Astrocyte (in vitro differentiated cells and primary cell): ENCODE data around the gene CMIP.

Experiments
- EZH2 ChIP-seq: IDR thresholded peaks from 2 replicates; pipeline ENCODE4 v1.6.1; 2012; ENCODE audit warnings: mild to moderate bottlenecking, low read length, inconsistent platforms; ENCODE audit not compliant: insufficient read depth
- TF ChIP-seq, protein P1 (sequence below): IDR thresholded peaks from 2 replicates; pipeline ENCODE4 v1.5.1; 2011; ENCODE audit warnings: low read depth, mild to moderate bottlenecking, inconsistent platforms, low read length, moderate library complexity; ENCODE audit not compliant: insufficient read depth

DNA sequence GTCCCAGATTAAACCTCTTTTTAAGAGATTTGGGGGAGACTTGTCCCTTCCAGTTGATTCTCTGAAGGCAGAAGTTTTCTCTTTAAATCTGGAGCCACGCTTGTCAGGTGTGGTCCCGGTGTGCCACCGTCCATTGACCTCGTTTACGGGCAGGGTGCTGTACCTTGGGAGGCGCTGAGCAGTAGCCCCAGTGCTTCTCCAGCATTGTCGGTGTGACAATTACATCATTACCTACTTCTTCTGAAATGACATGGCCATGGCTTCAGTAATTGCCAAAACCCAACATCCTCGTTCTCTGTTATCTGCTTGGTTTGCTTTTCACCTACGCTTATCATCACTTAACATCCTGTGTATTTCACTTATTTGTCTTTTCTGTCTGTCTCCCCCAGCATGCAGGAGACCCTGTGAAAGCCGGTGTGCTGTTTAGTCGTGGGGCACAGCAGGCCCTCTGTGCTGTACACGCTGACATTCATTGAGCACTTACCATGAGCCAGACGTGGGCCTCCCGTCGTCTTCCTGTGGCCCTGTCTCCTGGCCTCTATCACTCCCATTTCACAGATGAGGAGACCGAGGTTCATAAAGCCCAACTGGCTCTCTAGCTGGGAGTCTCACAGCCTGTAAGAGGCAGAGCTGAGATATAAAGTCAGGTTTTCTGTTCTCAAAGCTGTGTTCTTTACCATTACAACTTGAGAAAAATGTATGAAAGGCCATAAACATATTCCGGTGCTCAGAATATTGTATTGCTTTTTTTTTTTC lies 143.9 kb downstream of the CMIP start:
- TF ChIP-seq, protein P1, sequence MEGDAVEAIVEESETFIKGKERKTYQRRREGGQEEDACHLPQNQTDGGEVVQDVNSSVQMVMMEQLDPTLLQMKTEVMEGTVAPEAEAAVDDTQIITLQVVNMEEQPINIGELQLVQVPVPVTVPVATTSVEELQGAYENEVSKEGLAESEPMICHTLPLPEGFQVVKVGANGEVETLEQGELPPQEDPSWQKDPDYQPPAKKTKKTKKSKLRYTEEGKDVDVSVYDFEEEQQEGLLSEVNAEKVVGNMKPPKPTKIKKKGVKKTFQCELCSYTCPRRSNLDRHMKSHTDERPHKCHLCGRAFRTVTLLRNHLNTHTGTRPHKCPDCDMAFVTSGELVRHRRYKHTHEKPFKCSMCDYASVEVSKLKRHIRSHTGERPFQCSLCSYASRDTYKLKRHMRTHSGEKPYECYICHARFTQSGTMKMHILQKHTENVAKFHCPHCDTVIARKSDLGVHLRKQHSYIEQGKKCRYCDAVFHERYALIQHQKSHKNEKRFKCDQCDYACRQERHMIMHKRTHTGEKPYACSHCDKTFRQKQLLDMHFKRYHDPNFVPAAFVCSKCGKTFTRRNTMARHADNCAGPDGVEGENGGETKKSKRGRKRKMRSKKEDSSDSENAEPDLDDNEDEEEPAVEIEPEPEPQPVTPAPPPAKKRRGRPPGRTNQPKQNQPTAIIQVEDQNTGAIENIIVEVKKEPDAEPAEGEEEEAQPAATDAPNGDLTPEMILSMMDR: no peak
- TF ChIP-seq EZH2: no peak
